LNCaP clone FGC (cell line): ENCODE data around the gene SYT2.
"Not testable (repeated sequence)": the region's sequence is repeated elsewhere in the genome, so short reads cannot be mapped to it uniquely, and the experiment has no call there.

ENCODE experiments used
- DNase-seq: peaks from one replicate; pipeline ENCODE4 v3.0.0-alpha.2; 2011; ENCODE audit warnings: low read depth
- H3K4me3 ChIP-seq: 2 replicates; pipeline ENCODE4 v1.5.1; 2011; ENCODE audit warnings: mild to moderate bottlenecking, low read depth, low read length, control low read depth
- TF ChIP-seq, protein P1 (sequence below): IDR thresholded peaks from 2 replicates; pipeline ENCODE4 v1.5.1; 2012; ENCODE audit warnings: mild to moderate bottlenecking; ENCODE audit not compliant: control insufficient read depth, insufficient read depth; ENCODE audit errors: extremely low read depth

Gene SYT2

DNA sequence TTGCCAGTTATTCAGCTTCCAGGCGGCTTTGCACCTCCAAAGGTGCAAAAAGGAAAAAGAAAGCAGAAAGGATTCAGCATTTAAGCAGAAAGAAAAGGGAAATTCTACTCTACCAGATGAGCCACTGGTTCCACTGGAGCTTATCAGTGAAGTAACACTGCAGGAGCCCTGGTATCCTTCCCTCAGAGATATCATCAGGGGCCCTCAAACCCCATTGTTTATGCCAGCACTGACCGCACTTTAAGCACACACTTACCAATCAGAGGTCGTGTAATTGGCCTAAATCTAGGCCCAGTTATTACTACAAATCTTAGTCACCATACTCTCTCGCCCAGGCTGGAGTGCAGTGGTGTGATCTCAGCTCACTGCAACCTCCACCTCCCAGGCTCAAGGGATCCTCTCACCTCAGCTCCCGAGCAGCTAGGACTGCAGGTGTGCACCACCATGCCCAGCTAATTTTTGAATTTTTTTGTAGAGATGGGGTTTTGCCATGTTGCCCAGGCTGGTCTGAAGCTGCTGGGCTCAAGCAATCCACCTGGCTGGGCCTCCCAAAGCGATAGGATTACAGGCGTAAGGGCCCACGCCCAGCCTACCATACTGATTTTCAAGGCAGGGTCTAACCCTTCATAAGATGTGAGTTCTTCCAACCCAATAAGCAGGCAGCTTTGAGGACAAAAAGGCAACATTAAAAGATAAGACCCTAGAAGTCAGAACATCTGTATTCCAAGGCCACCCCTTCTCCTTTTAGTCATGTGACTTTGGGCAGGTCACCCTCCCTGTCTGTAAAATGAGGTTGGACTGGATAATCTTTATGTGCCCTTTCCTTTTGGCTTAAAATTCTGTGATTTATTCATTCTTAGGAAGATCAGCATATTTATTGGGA is 125.3 kb downstream of the SYT2 start:
- DNase-seq: no peak
- H3K4me3 ChIP-seq: no peak overlapping the region
- TF ChIP-seq, protein P1, sequence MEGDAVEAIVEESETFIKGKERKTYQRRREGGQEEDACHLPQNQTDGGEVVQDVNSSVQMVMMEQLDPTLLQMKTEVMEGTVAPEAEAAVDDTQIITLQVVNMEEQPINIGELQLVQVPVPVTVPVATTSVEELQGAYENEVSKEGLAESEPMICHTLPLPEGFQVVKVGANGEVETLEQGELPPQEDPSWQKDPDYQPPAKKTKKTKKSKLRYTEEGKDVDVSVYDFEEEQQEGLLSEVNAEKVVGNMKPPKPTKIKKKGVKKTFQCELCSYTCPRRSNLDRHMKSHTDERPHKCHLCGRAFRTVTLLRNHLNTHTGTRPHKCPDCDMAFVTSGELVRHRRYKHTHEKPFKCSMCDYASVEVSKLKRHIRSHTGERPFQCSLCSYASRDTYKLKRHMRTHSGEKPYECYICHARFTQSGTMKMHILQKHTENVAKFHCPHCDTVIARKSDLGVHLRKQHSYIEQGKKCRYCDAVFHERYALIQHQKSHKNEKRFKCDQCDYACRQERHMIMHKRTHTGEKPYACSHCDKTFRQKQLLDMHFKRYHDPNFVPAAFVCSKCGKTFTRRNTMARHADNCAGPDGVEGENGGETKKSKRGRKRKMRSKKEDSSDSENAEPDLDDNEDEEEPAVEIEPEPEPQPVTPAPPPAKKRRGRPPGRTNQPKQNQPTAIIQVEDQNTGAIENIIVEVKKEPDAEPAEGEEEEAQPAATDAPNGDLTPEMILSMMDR: no peak

DNA sequence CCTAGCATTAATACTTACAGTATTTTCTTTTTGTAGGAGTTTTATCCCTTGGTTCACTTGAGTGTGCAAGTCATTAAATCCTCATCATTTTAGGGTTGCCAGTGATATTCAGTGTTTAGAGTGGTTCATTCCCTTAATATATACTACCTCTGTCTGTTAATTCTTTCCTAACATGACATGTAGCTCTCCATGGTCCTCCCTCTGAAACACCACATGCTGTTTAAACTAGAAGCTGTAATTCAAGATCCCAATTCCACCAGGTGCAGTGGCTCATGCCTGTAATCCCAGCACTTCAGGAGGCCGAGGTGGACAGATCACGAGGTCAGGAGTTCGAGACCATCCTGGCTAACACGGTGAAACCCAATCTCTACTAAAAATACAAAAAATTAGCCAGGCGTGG is 127.9 kb downstream of the SYT2 start:
- H3K4me3 ChIP-seq, DNase-seq: not testable (repeated sequence)

DNA sequence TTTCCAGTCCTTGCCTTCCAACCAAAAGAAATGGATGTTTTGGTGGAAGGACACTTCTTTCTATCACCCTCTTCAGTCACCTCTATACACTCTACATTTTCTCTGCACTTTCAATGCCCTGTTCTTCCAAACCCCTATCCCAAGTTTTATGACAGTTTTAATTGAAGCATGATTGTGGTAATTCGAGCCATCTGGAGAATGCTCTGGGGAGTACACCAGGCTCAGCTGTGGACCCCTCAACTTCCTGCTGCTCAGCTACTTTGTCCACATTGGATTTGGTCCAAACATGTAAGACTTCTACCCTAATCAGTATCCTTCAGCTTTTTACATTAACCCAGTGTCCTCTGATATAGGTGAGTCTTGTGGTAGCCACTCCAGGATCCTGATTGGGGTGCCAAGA is 129.6 kb downstream of the SYT2 start:
- DNase-seq: no peak
- no peak overlapping the region for H3K4me3 ChIP-seq
- TF ChIP-seq, protein P1: no peak

DNA sequence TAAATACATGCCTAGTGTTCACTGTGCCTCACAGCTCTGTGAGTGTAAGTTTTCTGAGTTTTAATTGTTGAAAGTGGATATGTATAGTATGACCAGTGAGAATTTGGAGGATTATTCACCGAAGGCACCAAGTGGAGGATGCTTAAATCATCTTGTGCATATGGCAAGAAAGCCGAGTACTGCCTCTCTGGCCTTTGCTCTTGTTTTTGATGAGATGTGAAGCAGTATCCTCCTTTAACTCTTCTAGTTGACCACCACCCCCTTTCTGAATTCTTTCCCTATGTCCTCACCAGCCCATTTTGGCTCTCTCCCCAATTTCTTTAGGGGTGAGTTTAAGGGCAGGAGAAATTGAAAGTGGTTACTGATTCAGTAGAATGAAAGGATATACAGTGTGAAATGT is 130.4 kb downstream of the SYT2 start:
- TF ChIP-seq, protein P1: no peak
- no peak for DNase-seq
- H3K4me3 ChIP-seq: no peak overlapping the region

DNA sequence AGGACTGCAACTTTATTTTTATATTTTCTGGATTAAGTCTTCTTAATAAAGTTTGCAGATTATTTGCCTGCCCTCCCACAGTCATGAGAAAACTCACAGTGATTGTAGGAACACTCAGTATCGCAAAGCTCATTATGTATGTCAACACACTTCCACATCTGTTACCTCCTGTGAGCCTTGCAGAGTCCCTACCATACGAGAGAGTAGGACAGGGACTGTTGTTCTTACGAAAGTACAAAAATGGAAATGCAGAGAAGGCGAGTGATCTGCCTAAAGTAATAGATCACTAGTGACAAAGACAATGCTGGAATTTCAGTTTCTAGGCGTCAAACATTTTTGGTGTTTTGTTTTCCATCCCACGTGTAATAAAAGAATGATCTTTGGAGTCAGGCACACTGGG is 131.7 kb downstream of the SYT2 start:
- H3K4me3 ChIP-seq: no peak overlapping the region
- no peak for DNase-seq
- TF ChIP-seq, protein P1: no peak

DNA sequence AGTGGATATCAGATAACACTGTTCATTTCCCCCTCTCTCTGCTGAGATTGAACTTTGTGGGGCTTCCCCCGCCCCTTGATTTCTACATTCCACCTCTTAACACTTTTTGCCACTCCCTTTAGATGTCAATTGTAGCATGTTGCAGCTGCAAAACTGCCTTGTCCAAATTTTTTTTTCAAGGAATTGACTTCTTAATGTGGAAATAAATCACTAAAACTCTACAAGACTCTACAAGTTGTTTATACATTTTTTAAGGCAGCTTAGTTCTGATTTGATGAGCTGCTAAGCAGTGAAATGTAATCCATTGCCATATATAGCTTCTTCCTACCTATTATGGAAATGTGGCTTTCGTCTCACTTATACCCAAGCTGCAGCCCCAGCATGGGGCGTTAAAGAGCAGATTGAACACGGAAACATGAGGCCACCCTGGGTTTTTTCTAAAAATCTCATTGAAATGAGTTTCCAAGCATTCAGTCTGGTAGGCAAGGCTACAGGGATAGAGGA is 132.2 kb downstream of the SYT2 start:
- DNase-seq: no peak
- TF ChIP-seq, protein P1: no peak
- no peak overlapping the region for H3K4me3 ChIP-seq

DNA sequence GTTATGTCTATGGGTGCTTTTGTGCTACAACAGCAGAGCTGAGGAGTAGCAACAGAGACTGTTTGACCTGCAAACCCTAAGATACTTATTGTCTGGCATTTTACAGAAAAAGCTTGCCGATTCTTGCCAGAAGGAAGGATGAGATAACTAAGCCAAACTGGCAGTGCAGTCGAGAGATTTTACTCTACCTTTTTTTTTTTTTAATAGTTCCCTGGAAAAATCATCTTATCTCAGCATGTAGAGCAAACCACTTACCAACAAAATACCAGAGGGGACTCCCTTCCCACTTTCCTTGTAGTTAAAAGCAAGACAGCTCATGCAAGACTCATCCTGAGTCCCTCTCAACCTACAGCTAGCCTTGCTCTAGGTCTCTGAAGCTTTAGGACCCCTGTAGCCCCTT is 132.9 kb downstream of the SYT2 start:
- H3K4me3 ChIP-seq: no peak overlapping the region
- TF ChIP-seq, protein P1: no peak
- no peak for DNase-seq
